ENCODE data around the gene ANKRD11.

ANKRD11 gene

GRCh38 chr16:89291776-89292175 lies 198.6 kb downstream of the ANKRD11 start:
- DNase-seq, result no peak

- no peak for DNase-seq
Measured at GRCh38 chr16:89291363-89291762, 199.0 kb downstream of the ANKRD11 start.

GRCh38 chr16:89290887-89291286 lies 199.5 kb downstream of the ANKRD11 start:
- DNase-seq, result no peak

- no peak for DNase-seq
Measured at GRCh38 chr16:89290472-89290871, 199.9 kb downstream of the ANKRD11 start.

- peak; percentile 76 for DNase-seq
Measured at GRCh38 chr16:89289428-89290395, 200.6 kb downstream of the ANKRD11 start.

GRCh38 chr16:89288966-89289365 lies 201.4 kb downstream of the ANKRD11 start:
- DNase-seq, result no peak

GRCh38 chr16:89288577-89288844 lies 201.8 kb downstream of the ANKRD11 start:
- DNase-seq, result no peak

- no peak for DNase-seq
Measured at GRCh38 chr16:89287777-89288576, 202.4 kb downstream of the ANKRD11 start.

GRCh38 chr16:89286096-89286495 lies 204.3 kb downstream of the ANKRD11 start:
- no peak for DNase-seq

- no peak for DNase-seq
Measured at GRCh38 chr16:89285381-89285780, 205.0 kb downstream of the ANKRD11 start.

- DNase-seq, result no peak
Measured at GRCh38 chr16:89283449-89283848, 206.9 kb downstream of the ANKRD11 start.

GRCh38 chr16:89282523-89282922 lies 207.8 kb downstream of the ANKRD11 start:
- no peak for DNase-seq

GRCh38 chr16:89281829-89282228 lies 208.5 kb downstream of the ANKRD11 start:
- DNase-seq, result no peak

GRCh38 chr16:89281189-89281577 lies 209.2 kb downstream of the ANKRD11 start:
- no peak for DNase-seq

GRCh38 chr16:89280546-89281188 lies 209.7 kb downstream of the ANKRD11 start:
- no peak for DNase-seq

- no peak for DNase-seq
Measured at GRCh38 chr16:89279666-89280481, 210.5 kb downstream of the ANKRD11 start.

GRCh38 chr16:89278441-89279240 lies 211.7 kb downstream of the ANKRD11 start:
- no peak for DNase-seq

- DNase-seq, result no peak
Measured at GRCh38 chr16:89277641-89278341, 212.6 kb downstream of the ANKRD11 start.

- no peak for DNase-seq
Measured at GRCh38 chr16:89277049-89277448, 213.3 kb downstream of the ANKRD11 start.

GRCh38 chr16:89275837-89276720 lies 214.3 kb downstream of the ANKRD11 start:
- DNase-seq, result no peak
